ENCODE data around the gene LORICRIN.

Gene LORICRIN

DNA sequence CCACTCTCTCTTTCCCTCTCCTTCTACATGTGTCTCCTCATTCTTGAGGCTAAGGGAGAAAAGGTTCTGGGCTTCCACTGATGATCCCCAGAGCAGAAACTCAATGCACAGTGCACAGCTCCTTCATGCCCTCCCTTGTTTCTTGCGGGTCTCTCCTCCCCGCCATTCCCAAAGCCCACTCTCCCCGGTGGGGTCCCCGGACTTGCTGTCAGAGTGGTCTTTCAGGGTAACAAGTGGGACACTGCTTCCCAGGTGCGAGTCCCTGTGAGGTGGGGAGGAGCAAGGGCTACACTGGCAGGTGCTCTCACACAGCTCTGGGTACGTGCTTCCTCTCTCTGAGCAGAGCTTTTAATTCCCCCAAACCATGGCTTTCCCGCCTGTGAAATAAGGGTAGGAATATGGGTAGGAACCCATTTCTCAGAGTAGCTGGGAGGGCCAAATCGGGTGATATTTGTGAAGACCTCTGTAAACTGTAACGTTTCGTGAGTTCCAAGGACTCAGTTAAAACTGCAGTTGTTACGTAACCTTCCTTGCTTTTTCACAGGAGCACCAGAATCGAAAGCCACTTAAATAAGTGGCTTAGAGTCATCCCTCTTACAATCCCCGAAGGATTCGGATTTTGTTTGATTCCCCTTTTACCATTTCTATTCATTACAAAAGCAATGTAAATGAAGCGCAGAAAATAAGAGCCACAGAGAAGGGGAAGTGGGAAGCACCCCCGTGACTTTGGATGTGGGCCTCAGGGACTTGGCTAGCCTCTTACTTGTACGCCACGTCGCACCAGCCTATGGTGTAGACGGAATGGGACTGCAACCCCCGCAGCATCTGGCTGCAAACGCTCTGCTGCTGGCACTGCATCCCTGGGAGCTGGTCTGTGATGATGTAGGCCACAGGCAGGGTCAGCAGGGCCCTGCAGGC lies 47.1 kb downstream of the LORICRIN start:
- DNase-seq = no peak

- no peak for DNase-seq
Observed at GRCh38 chr1:153307221-153307600, 47.7 kb downstream of the LORICRIN start.

DNA sequence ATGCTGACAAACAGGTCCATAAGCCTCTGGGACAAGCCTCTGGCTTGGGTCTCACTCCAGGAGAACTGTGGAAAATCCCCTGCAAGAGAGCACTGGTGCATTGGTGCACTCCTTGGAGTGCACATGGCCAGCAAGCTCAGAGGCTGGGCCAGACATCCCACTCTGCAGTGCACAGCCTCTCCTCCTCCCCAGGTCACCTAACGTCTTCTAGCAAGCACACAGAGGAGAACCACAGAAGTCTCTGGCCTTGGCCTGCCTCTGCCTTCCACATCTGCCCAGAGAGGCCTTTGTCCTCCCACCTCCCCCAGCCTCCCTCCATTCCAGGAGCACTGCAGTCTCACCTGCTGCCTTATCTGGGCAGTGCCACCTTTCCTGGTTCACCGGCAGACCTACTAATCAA lies 49.1 kb downstream of the LORICRIN start:
- no peak for DNase-seq

- DNase-seq = no peak
Observed at GRCh38 chr1:153309441-153309840, 50.0 kb downstream of the LORICRIN start.

GRCh38 chr1:153310526-153310925 lies 51.0 kb downstream of the LORICRIN start:
- no peak for DNase-seq
